Stimulated activated effector memory CD8-positive, alpha-beta T cell treated with anti-CD3 and anti-CD28 coated beads, Interleukin-12 subunit alpha, Interleukin-12 subunit beta, amount 100 ng/mL, for 72 hours (primary cell): ENCODE measurements around the gene MYL12B.

Experiments used
- ATAC-seq: fragments of 150-1000 bp; cut with Tn5 transposase; 2 replicates; pipeline ENCODE4 v1.10.0; 2021
- DNase-seq, 2 donors: peaks; one replicate each; pipeline ENCODE4 v3.0.0; 2021 to 2022; ENCODE audit warnings: low spot score in 2 of 2
- H3K27ac Mint-ChIP-seq: one replicate; pipeline ENCODE4 v1.8.0; 2022; ENCODE audit warnings: mild to moderate bottlenecking, mixed read lengths
- H3K36me3 Mint-ChIP-seq: one replicate; pipeline ENCODE4 v1.8.0; 2022; ENCODE audit warnings: mild to moderate bottlenecking, mixed read lengths
- H3K4me1 Mint-ChIP-seq: one replicate; pipeline ENCODE4 v1.8.0; 2022; ENCODE audit warnings: mixed read lengths
- H3K4me3 Mint-ChIP-seq: one replicate; pipeline ENCODE4 v1.8.0; 2022; ENCODE audit warnings: mild to moderate bottlenecking, mixed read lengths
- H3K9me3 Mint-ChIP-seq: one replicate; pipeline ENCODE4 v1.8.0; 2022; ENCODE audit warnings: mixed read lengths

MYL12B gene

DNA sequence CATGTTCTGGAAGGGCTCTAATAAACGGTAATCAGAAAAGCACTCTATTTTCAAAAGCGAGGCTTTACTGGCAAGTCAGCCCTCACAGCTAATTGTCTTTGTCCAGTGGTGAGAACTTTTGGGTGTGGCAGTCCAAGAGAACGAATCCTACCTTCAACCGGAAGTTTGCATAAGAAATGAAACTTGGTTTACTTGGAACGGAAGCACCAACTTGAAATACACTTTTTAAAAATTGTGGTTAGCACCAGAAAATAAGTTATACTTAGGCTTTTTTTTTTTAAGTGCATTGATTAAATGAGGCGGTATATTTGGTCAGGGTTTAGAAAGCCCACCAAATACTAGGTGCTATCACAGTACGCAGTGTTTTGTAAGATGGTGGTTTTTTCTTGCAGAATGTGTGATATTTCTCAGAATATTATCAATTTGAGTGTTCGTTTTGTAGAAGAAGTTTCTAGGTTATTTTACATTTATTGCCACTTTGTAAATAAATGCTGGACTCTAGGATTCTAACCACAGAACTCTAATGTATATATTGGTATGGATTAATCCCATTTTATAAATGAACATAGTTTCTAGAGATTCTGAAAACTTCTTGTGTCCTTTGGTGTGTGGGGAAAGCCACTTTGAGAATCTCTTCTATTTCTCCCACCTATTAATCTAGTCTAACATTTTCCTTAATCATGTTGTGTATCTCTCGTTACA, 13.1 kb upstream of the MYL12B start:
- DNase-seq, result no peak
- Mint-ChIP-seq H3K4me3 (peak overlapping the region; percentile 82), H3K4me1 (peaks cover 48% of the 10 kb centered on the region), H3K27ac (peak overlapping the region; percentile 99), H3K9me3 (no peaks in the 10 kb centered on the region), H3K36me3 (peaks cover 63% of the 10 kb centered on the region)
- ATAC-seq, result no peak

DNA sequence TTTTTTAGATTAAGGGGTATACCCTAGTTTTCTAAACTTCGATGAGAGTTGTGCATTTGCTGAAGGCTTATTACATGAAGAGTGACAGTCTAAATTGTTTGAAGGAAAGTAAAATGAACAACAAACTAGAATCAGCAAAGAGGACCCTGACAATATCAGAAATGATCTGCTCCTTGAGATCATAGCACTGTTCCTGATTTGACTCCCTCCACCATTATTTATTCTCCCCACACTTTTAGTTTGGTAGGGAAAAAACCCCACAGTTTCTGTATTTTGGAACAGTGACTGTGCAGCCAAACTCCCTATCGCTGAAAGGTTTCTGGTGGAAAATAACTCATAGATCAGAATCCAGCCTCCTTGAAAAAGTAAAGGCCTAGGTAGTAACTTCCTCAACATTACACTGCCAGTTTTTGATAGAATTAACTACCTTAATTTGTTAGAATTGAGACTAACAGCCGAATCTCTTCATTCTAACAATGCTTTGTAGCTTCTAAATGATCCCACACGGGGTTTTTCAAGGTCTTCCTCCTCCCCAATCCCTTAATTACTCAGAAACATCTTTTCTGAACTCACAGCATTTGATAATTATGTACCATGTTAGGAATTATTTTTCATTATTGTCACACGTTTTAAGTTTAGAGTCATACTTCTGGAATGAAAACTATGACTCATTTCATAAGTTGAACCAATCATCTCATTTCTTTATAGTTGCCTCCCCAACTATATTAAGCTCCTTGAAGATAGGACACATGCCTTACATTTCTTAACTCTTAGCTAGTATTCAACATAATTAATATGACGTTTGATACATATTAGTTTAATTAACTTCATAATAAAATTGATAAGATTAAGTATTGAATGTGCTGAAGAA, 11.5 kb upstream of the MYL12B start:
- peak overlapping the region; percentile 24 for H3K27ac Mint-ChIP-seq
- peaks cover 56% of the 10 kb centered on the region for H3K4me1 Mint-ChIP-seq
- DNase-seq (no peak), ATAC-seq (no peak)
- H3K9me3 Mint-ChIP-seq, result no peaks in the 10 kb centered on the region
- peaks cover 80% of the 10 kb centered on the region for H3K36me3 Mint-ChIP-seq
- peak overlapping the region; percentile 82 for H3K4me3 Mint-ChIP-seq

- Mint-ChIP-seq H3K36me3 (peaks cover 89% of the 10 kb centered on the region), H3K4me3 (peak overlapping the region; percentile 48), H3K4me1 (peaks cover 54% of the 10 kb centered on the region), H3K27ac (peak overlapping the region; percentile 87), H3K9me3 (no peaks in the 10 kb centered on the region)
- DNase-seq (no peak), ATAC-seq (no peak)
These were observed 10.5 kb upstream of the MYL12B start for GRCh38 chr18:3251249-3251962.

DNA sequence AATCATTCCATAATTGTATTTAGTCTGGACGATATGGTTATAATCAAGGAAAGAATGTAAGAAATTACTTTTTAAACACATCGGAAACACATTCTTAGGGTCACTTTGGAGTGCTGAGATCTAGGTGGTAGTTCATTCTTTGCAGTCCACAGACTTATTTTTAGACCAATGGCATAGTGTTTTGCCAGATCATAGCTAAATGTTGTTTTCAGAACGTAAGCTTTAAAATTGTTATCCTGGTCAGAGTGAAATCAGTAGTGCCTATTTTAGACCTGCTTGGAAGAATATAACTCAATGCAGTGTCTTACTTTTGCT, 10.0 kb upstream of the MYL12B start:
- Mint-ChIP-seq H3K36me3 (peaks cover 94% of the 10 kb centered on the region), H3K4me1 (peaks cover 59% of the 10 kb centered on the region), H3K4me3 (peak overlapping the region; percentile 48), H3K9me3 (no peaks in the 10 kb centered on the region), H3K27ac (peak overlapping the region; percentile 87)
- no peak for ATAC-seq
- DNase-seq, result no peak

DNA sequence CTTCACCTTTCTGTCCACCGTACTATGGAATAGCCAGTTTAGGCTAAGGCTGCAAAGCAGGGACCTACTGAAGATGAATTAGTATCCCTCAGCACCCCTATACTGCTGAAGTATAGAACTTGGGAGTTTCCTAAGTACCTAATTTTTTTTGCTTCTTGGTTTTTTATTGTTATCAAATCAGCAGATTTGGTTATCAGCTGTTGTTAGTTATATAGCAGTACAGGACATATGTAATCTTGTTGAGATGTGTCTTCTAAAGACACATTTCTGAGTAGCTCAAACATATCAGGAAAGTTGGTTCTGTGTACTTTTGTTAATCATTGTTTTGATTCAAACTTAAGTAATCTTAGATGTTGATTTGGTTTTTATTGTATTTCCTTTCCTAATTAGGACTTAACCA, 9.1 kb upstream of the MYL12B start:
- Mint-ChIP-seq H3K9me3 (no peaks in the 10 kb centered on the region), H3K4me1 (peaks cover 66% of the 10 kb centered on the region), H3K36me3 (peaks cover 94% of the 10 kb centered on the region), H3K27ac (peak overlapping the region; percentile 87), H3K4me3 (peak overlapping the region; percentile 48)
- DNase-seq, result no peak
- ATAC-seq, result no peak

DNA sequence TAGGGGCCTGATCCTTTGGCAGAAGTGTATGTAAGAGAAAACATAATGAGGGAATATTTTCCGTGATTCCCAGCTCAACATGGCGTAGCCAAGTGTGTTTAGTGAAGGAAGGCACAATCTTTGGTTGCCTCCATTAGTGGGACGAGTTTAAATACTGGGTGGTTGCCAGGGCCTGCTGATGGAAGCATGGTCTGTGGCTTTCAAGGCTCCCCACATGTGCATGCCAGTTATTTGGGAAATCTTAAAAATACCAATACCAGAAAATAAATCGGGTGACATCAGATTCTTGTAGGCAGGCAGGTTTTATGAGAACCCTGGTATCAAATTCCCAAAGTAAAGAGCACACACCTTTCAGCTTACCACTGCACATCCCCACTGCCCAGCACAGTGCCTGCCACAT, 7.2 kb upstream of the MYL12B start:
- Mint-ChIP-seq H3K4me1 (peaks cover 77% of the 10 kb centered on the region), H3K36me3 (peaks cover 83% of the 10 kb centered on the region), H3K4me3 (no peak overlapping the region), H3K27ac (peak overlapping the region; percentile 87), H3K9me3 (no peaks in the 10 kb centered on the region)
- ATAC-seq, result no peak
- no peak for DNase-seq

DNA sequence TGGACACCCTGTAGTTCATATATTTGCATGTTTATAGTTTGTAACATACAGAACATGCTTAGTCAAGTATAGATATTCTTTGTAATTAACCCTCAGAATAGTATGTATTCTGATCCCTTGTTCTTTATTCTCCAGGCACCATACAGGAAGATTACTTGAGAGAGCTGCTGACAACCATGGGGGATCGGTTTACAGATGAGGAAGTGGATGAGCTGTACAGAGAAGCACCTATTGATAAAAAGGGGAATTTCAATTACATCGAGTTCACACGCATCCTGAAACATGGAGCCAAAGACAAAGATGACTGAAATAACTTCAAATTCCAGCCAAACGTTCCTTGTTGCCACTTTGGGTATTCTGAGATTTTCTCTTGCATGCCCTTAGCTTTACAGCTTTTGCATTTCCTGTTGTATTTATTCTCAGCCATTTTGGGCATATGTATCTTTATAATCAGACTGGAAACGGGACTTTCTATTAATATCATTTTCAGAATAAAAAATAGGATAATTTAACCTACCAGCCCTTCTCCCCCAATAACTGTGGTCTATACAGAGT, 6.2 kb upstream of the MYL12B start:
- Mint-ChIP-seq H3K9me3 (no peaks in the 10 kb centered on the region), H3K27ac (peak overlapping the region; percentile 43), H3K4me3 (no peak overlapping the region), H3K36me3 (peaks cover 73% of the 10 kb centered on the region), H3K4me1 (peaks cover 83% of the 10 kb centered on the region)
- DNase-seq (peak in 1 of 2 donors; percentile 8), ATAC-seq (no peak)

- H3K9me3 Mint-ChIP-seq, result no peaks in the 10 kb centered on the region
- DNase-seq (no peak), ATAC-seq (no peak)
- H3K4me3 Mint-ChIP-seq, result no peak overlapping the region
- H3K36me3 Mint-ChIP-seq, result peaks cover 76% of the 10 kb centered on the region
- peak overlapping the region; percentile 43 for H3K27ac Mint-ChIP-seq
- H3K4me1 Mint-ChIP-seq, result peaks cover 79% of the 10 kb centered on the region
These were observed 5.0 kb upstream of the MYL12B start for GRCh38 chr18:3256693-3257626.

- no peak overlapping the region for H3K4me3 Mint-ChIP-seq
- H3K36me3 Mint-ChIP-seq, result peaks cover 70% of the 10 kb centered on the region
- H3K4me1 Mint-ChIP-seq, result peaks cover 79% of the 10 kb centered on the region
- DNase-seq, result no peak
- ATAC-seq, result no peak
- no peaks in the 10 kb centered on the region for H3K9me3 Mint-ChIP-seq
- H3K27ac Mint-ChIP-seq, result peak overlapping the region; percentile 43
These were observed 4.3 kb upstream of the MYL12B start for GRCh38 chr18:3257627-3258120.

- H3K4me1 Mint-ChIP-seq, result peaks cover 83% of the 10 kb centered on the region
- no peaks in the 10 kb centered on the region for H3K9me3 Mint-ChIP-seq
- peak overlapping the region; percentile 89 for H3K4me3 Mint-ChIP-seq
- peaks cover 48% of the 10 kb centered on the region for H3K36me3 Mint-ChIP-seq
- ATAC-seq, result no peak
- DNase-seq, result no peak
- H3K27ac Mint-ChIP-seq, result peak overlapping the region; percentile 98
These were observed 949 bp upstream of the MYL12B start for GRCh38 chr18:3260995-3261372.

DNA sequence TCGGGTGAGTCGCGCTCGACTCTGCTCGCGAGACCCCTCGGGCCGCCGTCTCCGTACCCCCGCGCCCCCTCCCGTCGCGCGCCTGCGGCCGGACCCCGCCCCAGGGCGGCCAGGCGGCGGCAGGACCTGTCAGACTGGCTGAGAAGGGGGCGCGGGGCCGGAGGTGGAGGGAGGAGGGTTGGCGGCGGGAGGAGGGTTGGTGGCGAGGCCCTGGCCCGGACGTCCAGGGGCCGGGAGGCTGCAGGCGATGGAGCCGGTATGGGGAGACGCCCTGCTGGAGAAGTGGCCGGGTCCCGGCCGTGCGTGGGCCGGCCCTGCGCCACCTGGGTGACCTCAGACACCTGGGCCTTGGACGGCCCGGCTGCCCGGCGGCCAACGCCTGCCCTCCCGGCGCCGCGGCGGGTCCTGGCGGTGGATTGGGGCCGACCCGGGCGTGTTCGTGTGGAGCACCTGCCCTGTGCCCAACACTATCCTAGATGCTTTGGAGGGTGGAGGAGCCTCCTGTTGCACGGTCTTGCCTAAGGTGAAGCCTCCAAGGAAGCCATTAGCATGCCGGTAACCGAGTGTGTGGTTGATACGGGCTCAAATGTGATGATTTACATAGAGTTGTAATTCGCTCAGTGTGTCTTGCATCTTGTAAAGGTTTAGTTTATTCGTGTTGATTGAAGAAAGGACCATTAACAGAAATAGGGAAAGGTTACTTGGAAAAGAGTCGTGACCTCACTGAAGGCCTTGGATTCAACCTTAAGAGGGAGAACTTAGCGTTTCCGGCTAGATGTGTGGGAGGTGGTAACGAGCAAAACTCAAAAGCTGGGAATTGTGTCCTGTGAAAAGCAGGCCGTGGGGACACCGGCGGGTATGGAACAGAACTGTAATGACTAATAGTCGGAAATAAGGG, 550 bp downstream of the MYL12B start:
- peaks cover 33% of the 10 kb centered on the region for H3K36me3 Mint-ChIP-seq
- peak; percentile 61 for ATAC-seq
- no peaks in the 10 kb centered on the region for H3K9me3 Mint-ChIP-seq
- H3K27ac Mint-ChIP-seq, result peak overlapping the region; percentile 98
- DNase-seq, result peak; percentile 34 to 76
- H3K4me3 Mint-ChIP-seq, result peak overlapping the region; percentile 89
- H3K4me1 Mint-ChIP-seq, result peaks cover 83% of the 10 kb centered on the region

DNA sequence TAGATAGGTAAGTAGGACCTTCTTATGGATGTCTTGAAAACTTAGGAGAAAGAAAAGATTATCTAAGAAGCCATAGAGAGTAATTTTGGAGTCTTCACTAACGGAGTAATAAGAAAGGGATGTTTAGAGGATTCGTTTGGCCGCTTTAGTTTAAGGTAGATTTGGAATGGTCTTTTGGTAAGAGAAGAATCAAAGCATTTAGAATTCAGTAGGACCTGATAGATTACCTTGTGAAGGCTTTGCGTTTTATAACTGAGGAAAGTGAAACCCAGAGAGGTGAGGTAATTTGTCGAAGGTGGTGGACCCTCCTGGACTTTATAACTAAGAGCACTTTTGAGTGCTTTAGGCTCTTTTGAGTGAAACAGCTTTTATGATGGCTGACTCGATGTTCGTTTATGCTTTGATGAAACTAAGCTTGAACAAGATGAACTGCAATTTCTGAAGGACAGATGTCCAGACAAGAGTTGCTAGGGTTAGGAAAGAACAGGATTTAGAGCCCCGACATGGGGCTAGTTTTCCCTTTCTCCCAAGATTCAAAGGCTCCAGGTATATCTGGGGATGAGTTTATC, 1.3 kb downstream of the MYL12B start:
- H3K4me1 Mint-ChIP-seq, result peaks cover 82% of the 10 kb centered on the region
- no peak for ATAC-seq
- H3K9me3 Mint-ChIP-seq, result no peaks in the 10 kb centered on the region
- DNase-seq, result no peak
- peak overlapping the region; percentile 88 for H3K27ac Mint-ChIP-seq
- H3K36me3 Mint-ChIP-seq, result peaks cover 25% of the 10 kb centered on the region
- H3K4me3 Mint-ChIP-seq, result peak overlapping the region; percentile 89

- no peak for DNase-seq
- no peaks in the 10 kb centered on the region for H3K9me3 Mint-ChIP-seq
- peak overlapping the region; percentile 89 for H3K4me3 Mint-ChIP-seq
- peak overlapping the region; percentile 88 for H3K27ac Mint-ChIP-seq
- H3K4me1 Mint-ChIP-seq, result peaks cover 83% of the 10 kb centered on the region
- H3K36me3 Mint-ChIP-seq, result peaks cover 21% of the 10 kb centered on the region
- no peak for ATAC-seq
These were observed 2.4 kb downstream of the MYL12B start for GRCh38 chr18:3264362-3264761.
